Astrocyte of the cerebellum (primary cell): ENCODE measurements around the gene SRD5A1.

ENCODE experiments used
- DNase-seq: peaks from one replicate; pipeline ENCODE4 v3.0.0-alpha.2; 2011; ENCODE audit warnings: low read depth
- H3K4me3 ChIP-seq: 2 replicates; pipeline ENCODE4 v1.5.1; 2011; ENCODE audit warnings: mild to moderate bottlenecking, low read depth, low read length, moderate library complexity
- CTCF ChIP-seq: IDR thresholded peaks from 2 replicates; pipeline ENCODE4 v1.5.1; 2012; ENCODE audit warnings: low read length, low read depth, moderate library complexity, mild to moderate bottlenecking; ENCODE audit errors: missing control alignments
- in situ Hi-C: cut with HindIII; loops from 2 replicates; pipeline ENCODE4 v1.10.0; 2017; ENCODE audit warnings: low sequenced_read_pairs

The SRD5A1 gene

GRCh38 chr5:6632888-6633468 lies at the start of gene SRD5A1, which contains the start of gene NSUN2:
Gene SRD5A1 (plus strand): TSS chr5:6633440. CDS start chr5:6633577, 137 bp downstream.
Gene NSUN2 (minus strand): TSS chr5:6633044. CDS start chr5:6632979, 65 bp downstream.
- TF ChIP-seq CTCF = no peak
- in situ Hi-C loops = no loop called here
- peak within 1 kb of the TSS; percentile 58 for H3K4me3 ChIP-seq

DNA sequence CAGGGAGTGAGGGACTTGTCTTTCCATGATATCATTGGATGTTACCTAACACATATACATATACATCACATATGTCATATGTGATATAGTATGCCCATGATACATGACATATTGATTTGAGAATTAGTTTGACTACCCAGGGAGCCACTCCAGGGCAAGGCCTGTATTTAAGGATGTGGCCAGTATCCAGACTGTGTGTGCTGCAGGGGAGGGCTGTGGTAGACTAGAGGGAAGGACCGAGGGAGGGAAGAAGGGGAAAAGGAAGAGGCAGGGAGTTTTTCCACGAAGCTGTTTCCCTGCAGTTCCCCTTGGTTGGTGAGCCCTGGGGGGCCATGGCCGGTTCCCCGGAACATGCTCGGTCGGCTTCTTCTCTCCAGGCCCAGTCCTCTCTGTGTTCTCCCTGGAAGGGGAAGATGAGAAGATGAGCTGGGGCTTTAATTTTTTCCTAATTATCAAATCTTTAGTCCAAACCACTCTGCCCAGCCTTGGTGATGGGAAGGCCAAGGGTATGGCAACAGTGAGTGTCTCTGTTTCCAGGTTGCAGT lies 49.1 kb upstream of the SRD5A1 start:
- DNase-seq = no peak
- no peak overlapping the region for H3K4me3 ChIP-seq
- TF ChIP-seq CTCF = no peak
- in situ Hi-C loops = loop anchor here (25.0 kb wide), 1 partner anchor 1097 kb away; no protein-coding TSS in a partner anchor

More at GRCh38 chr5:6632888-6633468, at the start of gene SRD5A1, which contains the start of gene NSUN2:
- DNase-seq = peak; percentile 76

DNA sequence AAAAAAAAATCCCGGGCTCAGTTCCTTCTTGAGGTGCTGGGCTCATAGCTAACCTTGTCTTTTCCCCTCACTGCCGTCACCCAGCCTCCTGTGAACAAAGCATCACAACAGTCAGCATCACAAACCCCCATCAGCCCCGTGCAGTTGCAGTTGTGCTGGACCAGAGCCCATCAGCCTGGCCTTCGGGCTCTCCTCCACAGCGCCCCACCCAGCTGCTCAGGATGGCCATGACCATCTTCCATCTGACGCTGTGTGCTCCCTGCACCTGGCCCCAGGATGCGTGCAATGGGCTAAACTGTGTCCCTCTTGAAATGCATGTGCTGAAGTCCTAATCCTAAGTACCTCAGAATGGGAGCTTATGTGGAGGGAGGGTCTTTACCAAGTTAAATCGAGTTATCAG lies 48.5 kb upstream of the SRD5A1 start:
- no peak for DNase-seq
- in situ Hi-C loops = loop anchor here (25.0 kb wide), 1 partner anchor 1097 kb away; no protein-coding TSS in a partner anchor
- no peak overlapping the region for H3K4me3 ChIP-seq
- TF ChIP-seq CTCF = no peak

GRCh38 chr5:6585168-6585567 lies 48.1 kb upstream of the SRD5A1 start:
- DNase-seq = no peak
- no peak overlapping the region for H3K4me3 ChIP-seq
- in situ Hi-C loops = loop anchor here (25.0 kb wide), 1 partner anchor 1098 kb away; no protein-coding TSS in a partner anchor
- TF ChIP-seq CTCF = no peak

GRCh38 chr5:6585939-6586646 lies 47.1 kb upstream of the SRD5A1 start:
- no peak for DNase-seq
- no peak overlapping the region for H3K4me3 ChIP-seq
- TF ChIP-seq CTCF = no peak
- in situ Hi-C loops = loop anchor here (25.0 kb wide), 1 partner anchor 1099 kb away; no protein-coding TSS in a partner anchor

DNA sequence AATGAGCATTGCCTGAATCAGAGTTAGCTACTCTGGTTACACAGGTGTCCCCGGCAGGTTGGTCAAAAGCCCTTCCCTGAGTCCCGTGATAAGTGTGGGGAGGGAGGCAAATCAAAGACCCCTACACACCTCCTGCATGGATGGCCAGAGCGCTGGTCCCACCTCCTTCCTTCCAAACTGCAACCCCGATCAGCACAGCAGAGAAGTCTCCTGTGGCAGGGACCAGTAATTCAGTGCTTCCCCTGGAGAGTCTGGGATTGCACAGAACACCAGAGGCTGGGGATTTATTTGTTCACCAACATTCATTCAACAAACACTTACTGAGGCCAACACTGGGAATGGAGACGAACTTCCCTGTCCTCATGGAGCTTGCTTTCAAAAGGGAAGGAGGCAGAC lies 46.6 kb upstream of the SRD5A1 start:
- H3K4me3 ChIP-seq = no peak overlapping the region
- no peak for DNase-seq
- in situ Hi-C loops = loop anchor here (25.0 kb wide), 1 partner anchor 1099 kb away; no protein-coding TSS in a partner anchor
- TF ChIP-seq CTCF = no peak
